Astrocyte of the cerebellum (primary cell): Measurements from ENCODE around the gene PRRC2C.

Source experiments
- DNase-seq: peaks from one replicate; pipeline ENCODE4 v3.0.0-alpha.2; 2011; ENCODE audit warnings: low read depth
- H3K4me3 ChIP-seq: 2 replicates; pipeline ENCODE4 v1.5.1; 2011; ENCODE audit warnings: mild to moderate bottlenecking, low read depth, low read length, moderate library complexity
- CTCF ChIP-seq: IDR thresholded peaks from 2 replicates; pipeline ENCODE4 v1.5.1; 2012; ENCODE audit warnings: low read length, low read depth, moderate library complexity, mild to moderate bottlenecking; ENCODE audit errors: missing control alignments
- in situ Hi-C: cut with HindIII; loops from 2 replicates; pipeline ENCODE4 v1.10.0; 2017; ENCODE audit warnings: low sequenced_read_pairs

Gene PRRC2C

GRCh38 chr1:171477804-171478203 is 7.5 kb upstream of the PRRC2C start:
- DNase-seq = no peak
- TF ChIP-seq CTCF = no peak
- in situ Hi-C loops = no loop called here
- no peak overlapping the region for H3K4me3 ChIP-seq

- in situ Hi-C loops = no loop called here
- no peak overlapping the region for H3K4me3 ChIP-seq
- DNase-seq = no peak
- TF ChIP-seq CTCF = no peak
Measured at GRCh38 chr1:171480035-171480434, 5.3 kb upstream of the PRRC2C start.

- TF ChIP-seq CTCF = no peak
- in situ Hi-C loops = no loop called here
- no peak for DNase-seq
- peak overlapping the region; percentile 100 for H3K4me3 ChIP-seq
Measured at GRCh38 chr1:171484760-171485374, 463 bp upstream of the PRRC2C start.

GRCh38 chr1:171486048-171486519 is 754 bp downstream of the PRRC2C start:
- peak overlapping the region; percentile 100 for H3K4me3 ChIP-seq
- in situ Hi-C loops = no loop called here
- TF ChIP-seq CTCF = no peak
- peak; percentile 40 for DNase-seq

GRCh38 chr1:171487038-171487437 is 1.7 kb downstream of the PRRC2C start:
- no peak for TF ChIP-seq CTCF
- in situ Hi-C loops = no loop called here
- DNase-seq = no peak
- peak overlapping the region; percentile 100 for H3K4me3 ChIP-seq

- TF ChIP-seq CTCF = no peak
- in situ Hi-C loops = no loop called here
- no peak for DNase-seq
- H3K4me3 ChIP-seq = no peak overlapping the region
Measured at GRCh38 chr1:171488190-171488929, 3.0 kb downstream of the PRRC2C start.
